ENCODE results near the gene NEK6.

Gene NEK6

GRCh38 chr9:124257844-124258606, at the start of gene NEK6:
NEK6 (plus strand) TSS chr9:124257949; CDS start chr9:124301965, 44,016 bp downstream.
- no peak for DNase-seq (ENCODE audit: low spot score)

GRCh38 chr9:124208571-124208970, 49.2 kb upstream of the NEK6 start:
- no peak for DNase-seq (ENCODE audit: low spot score)

- no peak for DNase-seq (ENCODE audit: low spot score)
These were observed 48.5 kb upstream of the NEK6 start for GRCh38 chr9:124209279-124209678.

- DNase-seq (ENCODE audit: low spot score), result no peak
These were observed 48.0 kb upstream of the NEK6 start for GRCh38 chr9:124209774-124210173.

- DNase-seq (ENCODE audit: low spot score), result no peak
These were observed 47.1 kb upstream of the NEK6 start for GRCh38 chr9:124210697-124211096.

GRCh38 chr9:124212381-124213050, 45.2 kb upstream of the NEK6 start:
- DNase-seq (ENCODE audit: low spot score), result no peak

- no peak for DNase-seq (ENCODE audit: low spot score)
These were observed 44.4 kb upstream of the NEK6 start for GRCh38 chr9:124213396-124213795.

- no peak for DNase-seq (ENCODE audit: low spot score)
These were observed 43.6 kb upstream of the NEK6 start for GRCh38 chr9:124214116-124214515.

GRCh38 chr9:124214596-124215367, 43.0 kb upstream of the NEK6 start:
- no peak for DNase-seq (ENCODE audit: low spot score)

GRCh38 chr9:124215368-124215910, 42.3 kb upstream of the NEK6 start:
- no peak for DNase-seq (ENCODE audit: low spot score)

- no peak for DNase-seq (ENCODE audit: low spot score)
These were observed 41.8 kb upstream of the NEK6 start for GRCh38 chr9:124215956-124216355.

GRCh38 chr9:124216474-124217176, 41.1 kb upstream of the NEK6 start:
- peak; percentile 25 for DNase-seq (ENCODE audit: low spot score)

GRCh38 chr9:124217836-124218437, 39.8 kb upstream of the NEK6 start:
- no peak for DNase-seq (ENCODE audit: low spot score)

- DNase-seq (ENCODE audit: low spot score), result no peak
These were observed 39.2 kb upstream of the NEK6 start for GRCh38 chr9:124218438-124218982.

GRCh38 chr9:124218987-124219461, 38.7 kb upstream of the NEK6 start:
- DNase-seq (ENCODE audit: low spot score), result no peak

GRCh38 chr9:124220946-124221451, 36.8 kb upstream of the NEK6 start:
- DNase-seq (ENCODE audit: low spot score), result peak; percentile 35

GRCh38 chr9:124221676-124222075, 36.1 kb upstream of the NEK6 start:
- DNase-seq (ENCODE audit: low spot score), result no peak

GRCh38 chr9:124222109-124222508, 35.6 kb upstream of the NEK6 start:
- no peak for DNase-seq (ENCODE audit: low spot score)

GRCh38 chr9:124222918-124223720, 34.6 kb upstream of the NEK6 start:
- peak; percentile 60 for DNase-seq (ENCODE audit: low spot score)

- no peak for DNase-seq (ENCODE audit: low spot score)
These were observed 31.8 kb upstream of the NEK6 start for GRCh38 chr9:124225945-124226344.

Measured in putamen (tissue), 1 donor.